Nucleus accumbens (tissue), 56 donors: ENCODE data around the gene CYBA.

Experiments
- DNase-seq, 56 donors: peaks; one replicate each; lab custom pipeline; 2025; lab: John Stamatoyannopoulos, UW

The CYBA gene

DNA sequence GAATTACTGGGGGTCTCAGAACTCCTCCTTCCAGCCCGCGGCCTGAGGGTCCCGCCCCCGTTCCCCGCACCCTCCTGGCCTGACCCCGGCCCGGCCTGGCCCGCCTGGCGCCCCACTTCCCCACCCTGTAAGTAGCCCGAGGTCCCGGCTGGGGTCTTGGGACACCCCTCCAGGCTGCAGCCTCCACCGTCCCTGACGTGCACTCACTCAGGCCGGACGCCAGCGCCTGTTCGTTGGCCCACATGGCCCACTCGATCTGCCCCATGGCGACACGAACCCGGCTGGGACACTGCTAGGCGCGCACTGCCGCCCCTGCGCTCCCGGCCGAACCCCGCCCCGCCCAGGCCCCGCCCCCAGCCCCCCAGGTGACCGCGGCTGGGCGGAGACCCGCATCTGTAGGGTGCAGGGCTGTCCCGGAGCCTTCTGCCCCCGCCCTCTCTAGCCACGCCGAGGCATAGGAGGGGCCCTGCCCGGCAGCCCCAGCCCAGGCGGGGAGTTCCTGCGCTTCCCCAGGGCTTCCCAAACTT is at the start of gene CYBA:
CYBA (minus strand) TSS at position 305 of the 527 bp plus-strand sequence; CDS start at position 265, 40 bp downstream.
- peak in 28 of 56 donors; percentile 3 to 65 (median 20) for DNase-seq

DNA sequence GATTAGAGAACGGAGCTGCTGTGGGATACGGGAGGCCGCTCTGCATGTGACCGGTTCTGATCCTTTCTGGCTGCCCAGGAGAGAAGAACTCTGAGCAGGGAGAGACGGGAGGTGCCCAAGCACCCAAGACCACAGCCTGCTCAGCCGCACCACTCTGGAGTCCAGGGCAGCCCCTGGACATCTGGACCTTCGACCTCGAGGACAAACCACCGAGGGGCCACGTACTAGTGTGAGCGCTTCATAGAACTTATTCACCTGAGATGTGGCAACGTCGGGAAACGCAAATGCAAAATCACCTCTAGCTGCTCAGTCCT is 49.4 kb upstream of the CYBA start:
- no peak for DNase-seq

DNA sequence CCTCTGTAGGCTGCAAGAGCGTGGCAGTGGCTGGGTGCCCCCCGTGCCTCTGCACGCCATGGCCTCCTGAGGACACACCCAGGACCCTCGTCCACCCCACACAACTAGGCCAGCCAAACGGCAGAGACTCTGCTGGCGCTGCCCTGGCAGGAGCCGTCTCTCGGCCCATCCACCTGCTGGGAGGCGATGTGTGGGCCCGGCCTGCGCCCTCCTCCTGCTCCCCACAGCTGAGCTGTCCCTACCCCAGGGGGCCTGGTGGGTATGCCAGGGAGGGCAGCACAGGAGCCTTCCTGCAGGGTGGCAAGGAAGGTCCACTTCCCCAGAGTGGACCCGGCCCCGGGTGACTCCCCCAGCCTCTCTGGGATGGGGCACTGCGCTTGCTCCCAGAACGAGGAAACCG is 48.3 kb upstream of the CYBA start:
- no peak for DNase-seq

DNA sequence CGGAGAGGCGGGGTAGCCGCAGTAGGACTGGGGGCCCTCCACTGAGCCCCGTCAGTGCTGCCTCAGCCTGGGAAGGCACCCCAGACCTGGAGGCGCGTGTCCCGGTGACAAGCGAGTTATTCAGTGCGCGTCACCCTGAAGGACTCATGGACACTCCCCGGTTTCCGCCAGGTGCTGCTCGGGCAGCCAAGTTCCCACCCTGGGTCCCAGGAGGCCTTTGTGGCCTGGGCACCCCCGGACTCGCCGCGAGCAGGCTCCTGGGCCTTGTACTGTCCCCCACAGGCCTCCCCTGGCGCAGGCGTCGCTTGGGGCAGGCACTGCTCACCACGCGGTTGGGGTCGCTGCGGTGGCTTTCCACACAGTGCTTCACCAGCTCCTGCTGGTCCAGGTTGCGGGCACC is 47.8 kb upstream of the CYBA start:
- DNase-seq, result no peak

DNA sequence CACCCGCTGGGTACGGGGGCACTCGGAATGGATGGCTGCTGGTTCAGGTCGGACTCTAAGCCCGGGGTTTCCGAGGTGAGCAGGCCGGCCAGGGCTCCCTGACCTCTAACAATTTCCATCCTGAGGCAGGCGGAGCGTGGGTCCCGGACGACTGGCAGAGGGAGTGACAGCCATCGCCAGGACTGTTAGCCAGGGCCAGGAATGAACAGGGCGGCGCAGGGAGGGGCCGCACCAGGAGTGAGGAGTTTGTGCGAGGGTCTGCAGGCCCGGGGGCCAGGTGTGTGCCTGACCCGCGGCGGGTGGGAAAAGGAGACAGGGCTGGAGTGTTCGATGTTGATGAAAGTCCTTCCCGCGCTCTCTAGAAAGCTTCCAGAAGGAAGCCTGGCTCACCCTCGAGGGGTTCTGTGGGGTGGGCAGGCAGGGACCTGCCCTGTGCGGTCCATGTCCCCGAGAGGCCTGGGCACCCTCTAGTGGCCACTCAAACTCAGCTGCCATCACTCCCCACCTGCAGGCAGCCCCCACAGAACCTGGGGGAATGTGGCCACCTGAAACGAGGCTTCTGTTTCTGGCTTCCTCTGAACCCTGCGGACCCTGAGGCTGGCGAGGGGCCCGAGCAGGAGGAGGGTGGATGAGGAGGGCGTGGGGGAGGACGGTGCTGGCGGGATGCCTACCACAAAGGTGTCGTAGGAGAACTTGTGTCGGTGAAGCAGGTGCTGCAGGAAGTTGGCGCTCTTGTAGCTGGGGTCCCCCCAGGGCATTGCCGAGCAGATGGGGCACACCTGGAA is 47.2 kb upstream of the CYBA start:
- DNase-seq, result no peak

DNA sequence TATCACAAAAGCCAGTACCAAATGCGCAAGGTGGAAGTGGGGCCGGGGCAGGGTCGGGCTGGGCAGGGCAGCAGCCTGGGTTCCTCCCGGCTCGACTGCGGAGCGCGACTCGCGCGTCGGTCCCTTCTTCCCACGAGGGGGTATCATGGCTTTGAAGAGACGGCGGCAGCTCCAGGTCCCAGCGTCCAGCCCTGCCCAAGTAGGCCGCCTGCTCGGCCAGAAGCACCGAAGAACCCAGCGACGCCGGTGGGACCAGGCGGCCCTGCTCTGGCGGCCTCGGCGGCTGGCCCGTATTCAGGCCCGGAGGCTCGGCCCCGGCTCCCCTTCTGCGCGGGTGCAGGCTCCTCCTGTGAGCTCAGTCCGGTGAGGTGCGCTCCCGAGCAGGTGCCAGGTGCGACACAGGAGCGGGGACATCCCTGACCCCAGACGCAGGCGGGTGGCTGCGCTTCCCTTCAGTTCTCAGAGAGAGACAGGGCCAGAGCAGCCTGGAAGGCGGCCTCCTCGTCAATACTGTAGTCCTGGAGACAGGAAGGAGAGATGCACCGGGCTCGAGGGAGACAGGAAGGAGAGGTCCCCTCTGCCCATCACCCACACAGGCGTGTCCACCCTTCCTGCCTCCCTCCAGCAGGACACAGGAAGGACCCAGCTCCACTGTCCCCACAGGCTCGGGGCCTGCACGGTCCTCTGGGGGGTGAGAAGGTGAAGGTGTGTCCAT is 46.4 kb upstream of the CYBA start:
- DNase-seq, result no peak

DNA sequence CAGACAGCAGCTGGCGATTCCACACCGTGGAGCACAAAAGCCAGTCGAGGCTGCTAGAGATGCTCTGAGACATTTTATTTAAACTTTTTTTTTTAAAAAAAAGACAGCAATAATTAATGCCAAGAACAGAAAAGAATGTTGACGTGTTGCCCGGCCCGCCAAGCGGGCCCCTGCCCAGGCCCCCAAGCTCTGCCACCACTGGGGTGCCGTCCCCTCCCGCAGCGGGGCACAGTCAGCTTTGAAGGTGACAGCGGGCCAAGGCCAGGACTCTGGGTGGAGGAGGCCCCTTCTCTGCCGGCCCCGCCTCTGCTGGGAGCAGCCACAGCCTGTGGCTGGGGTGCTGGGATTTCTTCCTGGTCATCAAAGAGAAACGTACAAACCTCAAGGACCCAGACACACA is 45.6 kb upstream of the CYBA start:
- DNase-seq, result no peak

DNA sequence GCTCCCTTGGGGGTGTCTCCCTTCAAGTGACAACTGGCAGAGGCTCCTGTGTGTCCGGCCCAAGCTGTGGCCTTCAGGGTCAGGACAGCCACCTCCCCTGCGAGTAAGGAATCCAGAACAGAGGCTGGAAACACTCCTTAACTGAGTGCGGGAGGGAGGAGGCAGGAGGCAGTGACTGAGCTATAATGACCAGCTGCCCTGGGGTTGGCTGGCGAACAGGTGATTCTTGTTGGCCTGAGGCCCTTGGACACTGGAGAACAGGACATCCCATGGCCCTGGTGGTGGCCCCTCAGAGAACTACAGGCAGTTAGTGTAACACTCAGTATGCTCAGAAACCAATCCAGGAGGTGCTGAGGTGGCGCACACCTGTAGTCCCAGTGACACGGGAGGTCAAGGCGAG is 44.9 kb upstream of the CYBA start:
- DNase-seq, result no peak

DNA sequence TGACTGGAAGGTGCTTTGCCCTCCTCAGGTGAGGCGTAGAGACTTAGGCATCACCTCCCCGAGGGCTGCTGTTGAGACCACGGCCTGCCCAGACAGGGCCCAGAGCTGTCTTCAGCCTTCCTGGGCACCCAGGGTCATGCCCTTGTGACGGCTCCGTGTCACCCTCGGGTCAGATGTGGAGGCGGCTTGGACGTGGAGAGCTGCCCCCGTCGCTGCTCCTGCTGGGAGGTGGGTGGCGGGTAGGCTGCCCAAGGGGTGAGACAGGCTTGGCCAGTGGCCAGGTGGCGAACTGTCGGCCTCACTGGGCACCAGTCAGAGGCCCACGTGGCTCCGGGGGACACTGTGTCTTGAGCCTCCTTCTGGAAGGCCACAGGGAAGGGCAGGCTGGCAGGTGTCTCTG is 44.4 kb upstream of the CYBA start:
- no peak for DNase-seq

DNA sequence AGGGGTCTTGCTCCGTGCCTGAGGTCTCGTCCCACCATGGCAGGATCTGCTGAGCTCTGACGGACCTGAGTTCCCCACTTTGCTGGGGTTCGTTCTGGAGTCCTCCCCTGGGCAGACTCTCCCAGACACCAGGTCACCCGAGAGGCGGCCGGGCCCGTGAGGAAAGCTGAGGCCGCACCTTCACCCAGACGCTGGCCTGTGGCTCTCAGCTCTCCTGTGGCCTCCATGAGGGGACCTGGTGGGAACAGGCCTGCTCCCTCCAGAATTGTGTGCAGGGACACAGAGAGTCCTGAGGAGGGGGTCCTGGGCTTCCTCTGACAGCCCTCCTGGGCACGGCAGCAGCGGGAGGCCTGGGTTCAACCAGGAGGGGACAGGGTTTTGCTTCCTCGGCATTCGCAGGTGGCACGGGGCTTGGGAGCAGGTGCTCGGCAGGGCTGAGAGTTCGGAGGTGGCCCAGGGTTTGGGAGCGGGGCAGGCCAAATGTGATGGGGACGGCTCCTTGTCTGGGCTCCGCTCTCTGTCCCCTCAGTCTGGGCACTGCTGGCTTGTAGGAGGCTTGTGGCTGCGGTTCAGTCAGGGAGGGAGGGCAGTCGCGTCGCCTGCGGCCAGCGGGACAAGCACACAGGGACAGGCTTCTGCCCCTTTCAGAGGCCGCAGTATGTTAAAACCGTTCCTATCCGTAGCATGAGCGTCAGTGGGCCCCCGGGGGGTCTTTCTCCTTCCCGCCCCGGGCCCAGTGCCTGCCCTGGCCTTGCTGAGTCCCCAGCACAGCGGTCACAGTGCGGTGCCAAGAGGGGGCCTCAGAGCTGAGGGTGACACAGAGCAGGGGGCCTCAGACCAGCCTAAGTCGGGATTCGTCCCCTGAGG is 43.6 kb upstream of the CYBA start:
- DNase-seq, result no peak

DNA sequence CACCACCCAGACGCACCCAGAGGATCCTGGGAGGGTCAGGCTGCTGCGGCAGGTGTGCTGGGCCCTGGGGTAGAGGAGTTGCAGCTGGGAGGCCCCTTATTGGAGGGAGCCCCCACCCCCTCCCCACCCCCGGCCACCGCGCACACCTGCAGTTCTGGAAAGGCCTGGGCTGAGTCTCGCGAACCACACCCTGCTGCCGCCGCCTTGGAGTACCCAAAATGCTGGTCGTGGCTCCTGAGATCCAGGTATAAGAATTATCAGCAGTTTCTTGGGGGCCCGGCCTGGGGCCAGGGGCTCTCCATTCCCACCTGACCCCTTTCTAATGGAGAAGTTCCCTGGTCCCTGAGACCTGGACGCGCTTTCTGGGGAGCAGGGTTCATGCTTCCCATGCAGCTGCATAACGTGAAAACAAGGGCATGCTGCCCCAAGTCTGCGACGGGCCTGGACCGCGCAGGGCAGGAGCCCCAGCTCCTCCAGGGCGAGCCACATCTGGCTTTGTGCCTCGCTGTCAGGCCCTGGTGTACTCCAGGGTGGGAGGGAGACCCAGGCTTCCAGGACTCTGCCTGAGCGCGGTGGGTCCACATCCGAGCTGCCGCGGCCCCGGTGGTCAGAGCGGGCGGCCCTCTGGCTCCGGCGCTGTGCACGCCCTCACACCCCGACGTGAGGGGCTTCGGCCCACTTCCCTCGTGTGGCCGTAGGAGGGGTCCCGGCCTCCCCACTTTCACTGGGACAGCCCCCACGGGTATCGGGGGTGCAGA is 42.7 kb upstream of the CYBA start:
- no peak for DNase-seq

DNA sequence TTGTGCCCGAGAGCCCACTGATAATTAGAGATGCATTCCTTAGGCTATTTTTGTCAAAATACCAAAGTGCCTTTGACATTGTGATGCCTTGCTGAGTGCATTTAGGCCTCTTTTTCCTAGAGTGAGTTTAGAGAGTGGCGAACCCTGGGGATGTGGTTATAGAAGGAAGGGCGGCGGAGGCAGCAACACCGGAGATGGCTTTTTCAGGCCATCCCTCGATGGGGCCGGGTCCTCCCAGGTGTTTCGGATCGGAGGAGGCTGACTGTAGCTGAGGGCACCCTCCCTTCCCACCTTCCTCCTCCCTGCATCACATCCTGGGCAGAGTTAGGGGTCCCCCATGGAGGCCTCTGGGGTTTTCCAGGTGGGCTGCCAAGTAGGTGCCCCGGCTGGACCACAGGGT is 42.0 kb upstream of the CYBA start:
- DNase-seq, result no peak

DNA sequence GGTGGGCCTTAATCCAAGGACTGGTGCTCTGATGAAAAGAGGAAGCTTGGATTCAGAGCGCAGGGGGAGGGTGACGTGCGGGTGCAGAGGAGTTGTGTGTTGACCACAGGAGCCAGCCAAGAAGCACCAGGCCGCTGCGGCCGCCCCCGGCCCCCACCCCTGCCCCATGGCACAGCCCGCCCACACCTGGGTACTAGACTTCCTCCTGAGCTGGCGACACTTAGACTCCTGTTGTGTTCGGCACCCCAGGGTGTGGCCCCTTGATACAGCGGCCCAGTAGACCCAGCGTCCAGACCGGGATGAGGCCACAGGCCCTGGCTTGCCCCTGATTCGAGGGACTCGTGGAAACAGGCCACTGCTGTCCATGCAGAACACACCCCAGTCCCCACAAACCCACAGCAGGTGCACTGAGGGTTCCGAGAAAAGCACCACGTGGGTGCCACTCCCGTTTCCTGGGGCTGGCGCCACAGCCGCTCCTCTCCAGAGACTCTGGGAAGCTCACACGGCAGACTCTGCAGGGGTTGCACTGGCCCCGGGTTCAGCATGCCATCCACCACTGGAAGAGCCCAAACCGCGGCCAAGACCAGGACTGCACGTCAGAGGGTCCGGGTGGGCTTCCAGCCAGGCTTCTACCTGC is 41.2 kb upstream of the CYBA start:
- DNase-seq, result peak in 12 of 56 donors; percentile 3 to 58 (median 20)

DNA sequence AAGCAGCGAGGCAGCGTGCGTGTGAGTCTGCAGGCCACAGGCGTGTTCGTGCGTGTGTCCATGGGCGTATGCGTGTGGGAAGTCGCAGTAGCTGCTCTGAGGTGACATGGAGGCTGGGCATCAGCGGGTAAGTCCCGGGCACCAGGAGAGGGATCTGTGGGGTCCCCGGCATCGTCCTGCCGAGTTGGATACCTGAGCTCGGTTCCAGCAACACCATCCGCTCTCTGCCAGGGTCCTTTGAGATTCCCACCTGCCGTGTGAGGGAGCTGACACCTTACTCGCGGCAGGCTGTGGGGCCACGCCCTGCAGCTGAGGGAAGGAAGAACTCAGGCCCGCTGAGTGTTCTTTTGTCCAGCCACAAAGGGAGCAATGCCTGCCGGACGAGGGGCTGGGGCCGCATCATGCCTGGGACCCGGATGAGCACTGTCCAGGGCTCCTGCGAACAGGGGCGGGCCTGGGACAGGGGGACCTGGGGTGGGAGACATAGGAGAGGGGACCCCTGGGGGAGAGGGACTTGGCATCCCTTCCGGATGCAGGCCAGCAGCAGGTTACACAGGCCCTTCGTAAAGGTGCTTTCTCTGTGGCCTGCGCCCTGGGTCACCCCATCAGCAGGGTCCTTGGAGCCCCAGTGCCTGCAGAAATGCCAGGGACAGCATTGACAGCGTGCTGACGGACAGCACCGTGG is 40.4 kb upstream of the CYBA start:
- DNase-seq, result no peak

DNA sequence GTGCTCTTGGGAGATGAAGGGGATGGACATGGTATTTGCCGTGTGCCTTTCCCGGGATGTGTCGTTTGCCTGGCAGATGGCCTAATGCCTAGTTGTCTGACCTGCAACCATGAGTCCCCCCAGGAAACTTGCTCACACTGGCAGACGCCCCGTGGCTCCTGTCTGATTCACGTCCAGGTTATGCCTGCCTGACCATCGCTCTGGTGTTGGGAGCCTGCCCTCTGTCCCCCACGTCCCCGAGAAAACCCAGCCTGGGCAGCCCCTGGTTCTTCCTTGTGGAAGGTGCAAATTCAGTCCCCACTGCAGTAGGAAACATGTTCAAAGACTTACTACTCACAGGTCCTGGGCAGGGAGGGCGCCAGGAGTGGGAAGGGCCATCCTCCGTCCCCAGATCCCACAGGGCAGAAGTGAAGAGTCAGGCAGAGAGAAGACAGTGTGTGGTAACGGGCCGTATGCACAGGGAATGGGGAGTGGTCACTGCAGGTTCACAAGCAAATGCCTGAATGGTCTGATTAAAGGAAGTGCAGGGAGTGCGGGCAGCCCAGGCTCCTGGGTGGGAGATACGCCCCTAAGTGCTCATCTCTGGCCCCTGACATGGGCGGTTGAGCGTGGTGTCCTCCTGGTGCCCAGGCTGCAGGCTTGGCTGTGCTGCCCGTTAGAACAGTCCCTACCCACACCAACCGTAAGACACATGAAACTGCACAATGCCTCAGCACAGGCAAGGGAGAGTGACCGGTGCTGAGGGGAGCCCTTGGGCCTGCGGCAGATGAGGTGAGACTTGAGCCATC is 39.7 kb upstream of the CYBA start:
- no peak for DNase-seq

DNA sequence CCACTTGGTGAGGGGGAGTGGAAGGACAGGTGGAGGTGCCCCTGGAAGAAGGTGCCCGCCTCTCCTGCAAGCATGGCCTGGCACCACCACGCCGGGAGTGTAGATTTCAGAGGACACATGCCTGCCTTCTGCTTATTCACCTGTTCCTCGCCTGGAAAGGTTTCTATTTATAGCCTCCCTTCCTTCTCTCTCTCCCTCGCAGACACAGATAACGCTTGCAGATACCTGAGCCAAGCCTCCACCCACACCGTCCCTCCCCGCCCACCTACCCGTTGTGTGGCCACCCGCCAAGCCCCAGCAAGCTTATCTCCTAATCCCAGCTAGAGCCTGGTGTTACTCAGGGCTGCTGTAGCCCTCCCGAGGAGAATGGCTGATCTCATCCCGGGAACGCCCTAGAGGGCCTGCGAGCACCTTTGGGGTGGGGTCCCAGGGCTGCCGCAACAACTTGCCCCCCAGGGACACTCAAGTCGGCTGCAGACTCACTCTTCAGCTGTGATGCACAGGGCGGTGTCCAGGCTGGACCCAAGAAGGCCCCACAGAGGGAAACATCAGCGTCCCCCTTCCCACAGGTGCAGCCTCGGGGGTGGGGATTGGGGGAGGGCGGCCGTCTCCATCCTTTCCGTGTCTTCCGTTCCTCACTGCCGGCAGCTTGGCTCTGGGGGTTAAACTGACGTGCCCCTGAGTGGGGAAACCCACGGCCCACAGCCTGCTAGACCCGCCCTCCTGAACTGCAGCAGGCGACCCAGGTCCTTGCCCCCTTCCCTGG is 37.3 kb upstream of the CYBA start:
- DNase-seq, result peak in 9 of 56 donors; percentile 7 to 66 (median 39)

DNA sequence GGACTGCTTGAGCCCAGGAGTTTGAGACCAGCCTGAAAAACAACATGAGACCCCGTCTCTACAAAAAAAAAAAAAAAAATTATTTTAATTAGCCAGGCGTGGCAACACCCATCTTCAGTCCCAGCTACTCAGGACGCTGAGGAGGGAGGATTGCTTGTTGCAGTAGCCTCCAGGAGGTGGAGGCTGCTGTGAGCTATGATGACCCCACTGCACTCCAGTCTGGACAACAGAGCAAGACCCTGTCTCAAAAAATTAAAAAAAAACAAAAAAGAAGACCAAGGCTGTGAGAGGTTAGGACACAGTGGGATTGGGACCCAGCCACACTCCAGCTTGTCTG is 36.8 kb upstream of the CYBA start:
- no peak for DNase-seq

DNA sequence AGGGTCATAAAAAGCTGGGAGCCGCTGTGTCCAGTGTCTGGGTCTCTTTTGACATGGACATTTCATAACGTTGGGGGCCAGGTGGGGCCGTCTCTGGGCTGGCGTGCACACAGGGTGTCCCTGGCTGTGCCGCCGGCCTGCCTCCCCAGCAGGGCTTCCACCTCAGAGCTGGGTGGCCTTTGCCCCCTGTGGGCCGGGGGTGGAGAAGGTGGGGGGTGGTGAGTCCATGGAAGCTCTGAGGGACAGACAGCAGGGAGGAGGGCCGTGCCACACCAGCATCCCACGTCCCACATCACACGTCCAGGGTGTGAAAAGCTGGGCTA is 36.4 kb upstream of the CYBA start:
- DNase-seq, result no peak
